ENCODE measurements around the gene SPTBN4.
"Not testable (repeated sequence)": the region's sequence is repeated elsewhere in the genome, so short reads cannot be mapped to it uniquely, and the experiment has no call there.

The SPTBN4 gene

GRCh38 chr19:40466985-40467734 lies at the start of gene SPTBN4:
Gene SPTBN4, plus strand, starts transcription at chr19:40467001. Its CDS starts 5,621 bp downstream, at chr19:40472622.
- DNase-seq, result no peak

GRCh38 chr19:40417643-40417981 lies 49.2 kb upstream of the SPTBN4 start:
- no peak for DNase-seq

- DNase-seq, result no peak
Measured at GRCh38 chr19:40418040-40418439, 48.8 kb upstream of the SPTBN4 start.

GRCh38 chr19:40419066-40419612 lies 47.7 kb upstream of the SPTBN4 start:
- no peak for DNase-seq

GRCh38 chr19:40419780-40420179 lies 47.0 kb upstream of the SPTBN4 start:
- DNase-seq, result no peak

GRCh38 chr19:40420451-40420765 lies 46.4 kb upstream of the SPTBN4 start:
- DNase-seq, result no peak

- peak; percentile 87 for DNase-seq
Measured at GRCh38 chr19:40420766-40421765, 45.7 kb upstream of the SPTBN4 start.

GRCh38 chr19:40421993-40422747 lies 44.6 kb upstream of the SPTBN4 start:
- DNase-seq, result no peak

- DNase-seq, result no peak
Measured at GRCh38 chr19:40422748-40423566, 43.8 kb upstream of the SPTBN4 start.

GRCh38 chr19:40423938-40424337 lies 42.9 kb upstream of the SPTBN4 start:
- DNase-seq, result no peak

GRCh38 chr19:40424637-40425449 lies 42.0 kb upstream of the SPTBN4 start:
- peak; percentile 32 for DNase-seq

GRCh38 chr19:40425450-40426287 lies 41.1 kb upstream of the SPTBN4 start, which contains the start of gene SERTAD1:
Gene SERTAD1, minus strand, starts transcription at chr19:40425992. Its CDS starts 2,446 bp downstream, at chr19:40423546.
- DNase-seq, result peak; percentile 100

GRCh38 chr19:40428197-40428596 lies 38.6 kb upstream of the SPTBN4 start:
- DNase-seq, result not testable (repeated sequence)

- DNase-seq, result not testable (repeated sequence)
Measured at GRCh38 chr19:40430242-40430641, 36.6 kb upstream of the SPTBN4 start.

GRCh38 chr19:40431698-40432097 lies 35.1 kb upstream of the SPTBN4 start:
- no peak for DNase-seq

- not testable (repeated sequence) for DNase-seq
Measured at GRCh38 chr19:40432760-40433159, 34.0 kb upstream of the SPTBN4 start.

GRCh38 chr19:40433391-40434216 lies 33.2 kb upstream of the SPTBN4 start:
- peak; percentile 70 for DNase-seq

- DNase-seq, result no peak
Measured at GRCh38 chr19:40438284-40438683, 28.5 kb upstream of the SPTBN4 start.

- DNase-seq, result no peak
Measured at GRCh38 chr19:40441719-40442253, 25.0 kb upstream of the SPTBN4 start.
